ENCODE results near the gene ZNF451. TPM values are rescaled to one million over a fixed set of nuclear protein-coding genes. Genes with fewer than 3 reads are reported as not detected.

ZNF451 gene
- total RNA-seq, 1 experiment from 2014 or later, result 72.2 TPM

DNA sequence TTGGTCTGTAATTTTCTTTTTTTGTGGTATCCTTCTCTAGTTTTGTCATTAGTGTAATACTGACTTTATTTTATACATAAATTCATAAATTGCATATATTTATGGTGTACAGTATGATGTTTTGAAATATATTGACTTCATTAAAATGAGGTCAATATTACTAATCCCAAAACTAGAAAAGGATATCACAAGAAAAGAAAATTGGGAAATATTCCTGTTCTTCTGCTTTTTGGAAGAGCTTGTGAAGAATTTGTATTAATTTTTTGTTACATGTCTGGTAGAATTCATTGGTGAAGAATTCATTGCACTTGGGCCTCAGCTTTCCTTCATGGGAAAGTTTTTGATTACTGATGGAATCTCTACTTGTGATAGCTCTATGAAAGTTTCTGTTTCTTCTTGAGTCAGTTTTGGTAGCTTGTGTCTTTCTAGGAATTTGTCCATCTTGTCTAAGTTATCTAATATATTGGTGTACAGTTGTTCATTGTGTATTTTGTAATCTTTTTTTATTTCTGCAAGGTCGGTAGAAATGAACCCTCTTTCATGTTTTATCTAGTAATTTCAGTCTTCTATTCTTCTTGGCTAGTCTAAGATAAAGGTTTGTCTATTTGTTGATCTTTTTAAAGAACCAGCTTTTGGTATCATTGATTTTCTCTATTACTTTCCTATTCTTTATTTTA, 11.3 kb upstream of the ZNF451 start:
- no TSS peak for BruUV-seq (replicated peaks)
- no peak overlapping the region for H3K27ac ChIP-seq (ENCODE audit: low read depth, low read length, poor library complexity, severe bottlenecking)
- no peak overlapping the region for H3K4me3 ChIP-seq (ENCODE audit: low read depth, low read length, poor library complexity, severe bottlenecking)
- ChIA-PET CTCF (no interaction called here), POLR2A (ENCODE audit: low non-redundant PET) (no interaction called here)
- H3K36me3 ChIP-seq (ENCODE audit: insufficient read depth, low read length, poor library complexity, severe bottlenecking), result no peaks in the 10 kb centered on the region
- peaks cover 2% of the 10 kb centered on the region for H3K9me3 ChIP-seq (ENCODE audit: low read depth, low read length, poor library complexity, severe bottlenecking)
- DNase-seq (ENCODE audit: low spot score), result no peak
- H3K27me3 ChIP-seq (replicated peaks; ENCODE audit: insufficient read depth, low read depth, low read length, poor library complexity), result no peaks in the 10 kb centered on the region
- intact Hi-C loops (cut with micrococcal nuclease; ENCODE audit: unreplicated experiment), result no loop called here
- peaks cover 12% of the 10 kb centered on the region for H3K4me1 ChIP-seq (ENCODE audit: insufficient read depth, low read length, poor library complexity, severe bottlenecking)
- TF ChIP-seq EZH2 (IDR thresholded peaks at IDR 0.05; ENCODE audit: borderline replicate concordance, low read depth, low read length, poor library complexity, severe bottlenecking) (no peak), CTCF (conservative IDR thresholded peaks at IDR 0.05; ENCODE audit: low read depth, low read length) (no peak)

DNA sequence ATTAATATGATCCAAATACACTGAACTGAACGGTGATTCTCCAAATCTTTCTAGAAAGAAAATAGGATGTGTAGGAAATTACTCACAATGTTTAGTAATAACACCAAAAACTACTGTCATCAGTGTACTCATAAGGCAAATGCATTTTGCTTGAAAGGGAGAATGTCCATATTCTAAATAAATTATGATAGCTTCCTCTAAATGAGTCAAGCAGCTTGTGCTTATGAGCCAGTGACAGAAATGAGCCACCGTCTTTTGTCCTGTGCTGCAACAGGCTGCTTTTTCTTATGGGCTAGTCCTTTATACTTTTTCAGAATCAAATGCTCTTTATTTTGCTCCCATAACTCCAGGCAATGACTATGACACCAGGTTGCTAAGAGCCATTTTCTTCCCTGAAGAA, 4.5 kb upstream of the ZNF451 start:
- no peak overlapping the region for H3K4me3 ChIP-seq (ENCODE audit: low read depth, low read length, poor library complexity, severe bottlenecking)
- no peak for TF ChIP-seq EZH2 (IDR thresholded peaks at IDR 0.05; ENCODE audit: borderline replicate concordance, low read depth, low read length, poor library complexity, severe bottlenecking)
- no peak for TF ChIP-seq CTCF (conservative IDR thresholded peaks at IDR 0.05; ENCODE audit: low read depth, low read length)
- ChIA-PET POLR2A (ENCODE audit: low non-redundant PET) (no interaction called here), CTCF (no interaction called here)
- no peak overlapping the region for H3K27ac ChIP-seq (ENCODE audit: low read depth, low read length, poor library complexity, severe bottlenecking)
- no peaks in the 10 kb centered on the region for H3K9me3 ChIP-seq (ENCODE audit: low read depth, low read length, poor library complexity, severe bottlenecking)
- no peaks in the 10 kb centered on the region for H3K36me3 ChIP-seq (ENCODE audit: insufficient read depth, low read length, poor library complexity, severe bottlenecking)
- H3K27me3 ChIP-seq (replicated peaks; ENCODE audit: insufficient read depth, low read depth, low read length, poor library complexity), result no peaks in the 10 kb centered on the region
- intact Hi-C loops (cut with micrococcal nuclease; ENCODE audit: unreplicated experiment), result no loop called here
- H3K4me1 ChIP-seq (ENCODE audit: insufficient read depth, low read length, poor library complexity, severe bottlenecking), result peaks cover 17% of the 10 kb centered on the region
- DNase-seq (ENCODE audit: low spot score), result no peak
- no TSS peak for BruUV-seq (replicated peaks)

DNA sequence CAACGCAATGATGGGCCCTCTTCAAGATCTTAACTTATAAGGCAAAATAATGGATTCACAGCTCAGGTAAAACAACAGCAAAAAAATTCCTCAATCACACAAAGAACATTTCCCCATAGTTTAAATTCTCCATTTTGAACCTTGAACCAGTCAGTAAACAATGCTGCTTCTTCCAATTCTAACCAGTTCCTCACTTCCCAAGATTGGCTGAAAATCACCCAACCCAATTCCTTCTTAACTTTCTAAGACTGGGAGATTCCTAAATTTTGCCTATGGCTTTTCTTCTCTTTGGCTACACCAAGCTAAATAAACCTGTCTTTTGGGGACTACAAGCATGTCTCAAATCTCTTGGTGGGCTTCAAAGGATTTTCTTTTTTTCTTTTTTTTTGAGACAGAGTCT, 3.1 kb upstream of the ZNF451 start:
- peaks cover 5% of the 10 kb centered on the region for H3K36me3 ChIP-seq (ENCODE audit: insufficient read depth, low read length, poor library complexity, severe bottlenecking)
- no peak for TF ChIP-seq EZH2 (IDR thresholded peaks at IDR 0.05; ENCODE audit: borderline replicate concordance, low read depth, low read length, poor library complexity, severe bottlenecking)
- no peak for TF ChIP-seq CTCF (conservative IDR thresholded peaks at IDR 0.05; ENCODE audit: low read depth, low read length)
- ChIA-PET CTCF (no interaction called here), POLR2A (ENCODE audit: low non-redundant PET) (no interaction called here)
- H3K4me3 ChIP-seq (ENCODE audit: low read depth, low read length, poor library complexity, severe bottlenecking), result no peak overlapping the region
- intact Hi-C loops (cut with micrococcal nuclease; ENCODE audit: unreplicated experiment), result no loop called here
- DNase-seq (ENCODE audit: low spot score), result no peak
- no peak overlapping the region for H3K27ac ChIP-seq (ENCODE audit: low read depth, low read length, poor library complexity, severe bottlenecking)
- no peaks in the 10 kb centered on the region for H3K9me3 ChIP-seq (ENCODE audit: low read depth, low read length, poor library complexity, severe bottlenecking)
- peaks cover 22% of the 10 kb centered on the region for H3K4me1 ChIP-seq (ENCODE audit: insufficient read depth, low read length, poor library complexity, severe bottlenecking)
- no TSS peak for BruUV-seq (replicated peaks)
- H3K27me3 ChIP-seq (replicated peaks; ENCODE audit: insufficient read depth, low read depth, low read length, poor library complexity), result no peaks in the 10 kb centered on the region

Measured in A673 (cell line).